ENCODE results near the gene NDUFB11.

Gene NDUFB11

GRCh38 chrX:47151435-47151834, 6.9 kb upstream of the NDUFB11 start:
- no peak for TF ChIP-seq CTCF (IDR thresholded peaks at IDR 0.05; ENCODE audit: control extremely low read depth, extremely low read depth, low read depth, missing control alignments)
- POLR2A ChIA-PET, result no interaction called here
- CTCF ChIA-PET, result no interaction called here
- no peak for DNase-seq (ENCODE audit: extremely low spot score)

GRCh38 chrX:47148946-47149345, 4.4 kb upstream of the NDUFB11 start:
- ChIA-PET POLR2A (no interaction called here), CTCF (no interaction called here)
- no peak for TF ChIP-seq CTCF (IDR thresholded peaks at IDR 0.05; ENCODE audit: control extremely low read depth, extremely low read depth, low read depth, missing control alignments)
- DNase-seq (ENCODE audit: extremely low spot score), result no peak

GRCh38 chrX:47146936-47147859, 2.7 kb upstream of the NDUFB11 start:
- DNase-seq (ENCODE audit: extremely low spot score), result no peak
- CTCF ChIA-PET, result no interaction called here
- POLR2A ChIA-PET, result no interaction called here
- no peak for TF ChIP-seq CTCF (IDR thresholded peaks at IDR 0.05; ENCODE audit: control extremely low read depth, extremely low read depth, low read depth, missing control alignments)

GRCh38 chrX:47146121-47146935, 1.8 kb upstream of the NDUFB11 start:
- DNase-seq (ENCODE audit: extremely low spot score), result no peak
- CTCF ChIA-PET, result no interaction called here
- POLR2A ChIA-PET, result no interaction called here
- TF ChIP-seq CTCF (IDR thresholded peaks at IDR 0.05; ENCODE audit: control extremely low read depth, extremely low read depth, low read depth, missing control alignments), result no peak

- ChIA-PET POLR2A (interaction anchor here (0.9 to 1.2 kb wide), 2 partner anchors 45 to 505 kb away, joined by 3 to 4 read pairs; no protein-coding TSS in a partner anchor), CTCF (interaction anchor here (0.9 to 1.7 kb wide), 8 partner anchors 11 to 45 kb away, joined by 3 to 10 read pairs (median 4); no protein-coding TSS in a partner anchor)
- no peak for TF ChIP-seq CTCF (IDR thresholded peaks at IDR 0.05; ENCODE audit: control extremely low read depth, extremely low read depth, low read depth, missing control alignments)
- DNase-seq (ENCODE audit: extremely low spot score), result peak; percentile 44
Observed at GRCh38 chrX:47145395-47146120, 1.1 kb upstream of the NDUFB11 start.
